Keratinocyte (primary cell): ENCODE data around the gene IL1RAP.

ENCODE experiments used
- EZH2 ChIP-seq: IDR thresholded peaks from one replicate; pipeline ENCODE4 v1.6.1; 2012; ENCODE audit warnings: inconsistent platforms, mild to moderate bottlenecking, low read length, moderate library complexity
- TF ChIP-seq, protein P1 (sequence below), 3 experiments: IDR thresholded peaks in 1 of 3; conservative IDR thresholded peaks in 1 of 3; optimal IDR thresholded peaks in 1 of 3; 2 replicates in 2 of 3; 3 replicates in 1 of 3; pipeline versions ENCODE3 to v1.5.1; 2011; ENCODE audit warnings: low read length in 3 of 3, mild to moderate bottlenecking in 3 of 3, moderate library complexity in 2 of 3, control low read depth in 1 of 3, inconsistent platforms in 1 of 3; ENCODE audit not compliant: insufficient read depth in 2 of 3; ENCODE audit errors: extremely low read depth in 1 of 3

- TF ChIP-seq, protein P1, sequence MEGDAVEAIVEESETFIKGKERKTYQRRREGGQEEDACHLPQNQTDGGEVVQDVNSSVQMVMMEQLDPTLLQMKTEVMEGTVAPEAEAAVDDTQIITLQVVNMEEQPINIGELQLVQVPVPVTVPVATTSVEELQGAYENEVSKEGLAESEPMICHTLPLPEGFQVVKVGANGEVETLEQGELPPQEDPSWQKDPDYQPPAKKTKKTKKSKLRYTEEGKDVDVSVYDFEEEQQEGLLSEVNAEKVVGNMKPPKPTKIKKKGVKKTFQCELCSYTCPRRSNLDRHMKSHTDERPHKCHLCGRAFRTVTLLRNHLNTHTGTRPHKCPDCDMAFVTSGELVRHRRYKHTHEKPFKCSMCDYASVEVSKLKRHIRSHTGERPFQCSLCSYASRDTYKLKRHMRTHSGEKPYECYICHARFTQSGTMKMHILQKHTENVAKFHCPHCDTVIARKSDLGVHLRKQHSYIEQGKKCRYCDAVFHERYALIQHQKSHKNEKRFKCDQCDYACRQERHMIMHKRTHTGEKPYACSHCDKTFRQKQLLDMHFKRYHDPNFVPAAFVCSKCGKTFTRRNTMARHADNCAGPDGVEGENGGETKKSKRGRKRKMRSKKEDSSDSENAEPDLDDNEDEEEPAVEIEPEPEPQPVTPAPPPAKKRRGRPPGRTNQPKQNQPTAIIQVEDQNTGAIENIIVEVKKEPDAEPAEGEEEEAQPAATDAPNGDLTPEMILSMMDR (optimal IDR thresholded peaks at IDR 0.05 in 1 of 3, IDR thresholded peaks at IDR 0.05 in 1 of 3, conservative IDR thresholded peaks at IDR 0.05 in 1 of 3; ENCODE audit: extremely low read depth in 1 of 3, insufficient read depth in 2 of 3, low read length in 3 of 3): no peak
- no peak for TF ChIP-seq EZH2
These were observed 72.7 kb downstream of the IL1RAP start for GRCh38 chr3:190586631-190587011.
